GM23248 (cell line): ENCODE measurements around the gene LAMA1.

Experiments
- EZH2 ChIP-seq: fragments of 200-600 bp; sonication (generic); IDR thresholded peaks from 2 replicates; pipeline ENCODE4 v1.6.1; 2018; ENCODE audit warnings: antibody characterized with exemption, mild to moderate bottlenecking; ENCODE audit not compliant: insufficient read depth, poor library complexity, severe bottlenecking
- EZH2phosphoT487 ChIP-seq: fragments of 200-600 bp; sonication (generic); IDR thresholded peaks from 2 replicates; pipeline ENCODE4 v1.6.1; 2018; ENCODE audit warnings: antibody characterized with exemption, moderate library complexity, mild to moderate bottlenecking, low read depth; ENCODE audit not compliant: insufficient read depth

DNA sequence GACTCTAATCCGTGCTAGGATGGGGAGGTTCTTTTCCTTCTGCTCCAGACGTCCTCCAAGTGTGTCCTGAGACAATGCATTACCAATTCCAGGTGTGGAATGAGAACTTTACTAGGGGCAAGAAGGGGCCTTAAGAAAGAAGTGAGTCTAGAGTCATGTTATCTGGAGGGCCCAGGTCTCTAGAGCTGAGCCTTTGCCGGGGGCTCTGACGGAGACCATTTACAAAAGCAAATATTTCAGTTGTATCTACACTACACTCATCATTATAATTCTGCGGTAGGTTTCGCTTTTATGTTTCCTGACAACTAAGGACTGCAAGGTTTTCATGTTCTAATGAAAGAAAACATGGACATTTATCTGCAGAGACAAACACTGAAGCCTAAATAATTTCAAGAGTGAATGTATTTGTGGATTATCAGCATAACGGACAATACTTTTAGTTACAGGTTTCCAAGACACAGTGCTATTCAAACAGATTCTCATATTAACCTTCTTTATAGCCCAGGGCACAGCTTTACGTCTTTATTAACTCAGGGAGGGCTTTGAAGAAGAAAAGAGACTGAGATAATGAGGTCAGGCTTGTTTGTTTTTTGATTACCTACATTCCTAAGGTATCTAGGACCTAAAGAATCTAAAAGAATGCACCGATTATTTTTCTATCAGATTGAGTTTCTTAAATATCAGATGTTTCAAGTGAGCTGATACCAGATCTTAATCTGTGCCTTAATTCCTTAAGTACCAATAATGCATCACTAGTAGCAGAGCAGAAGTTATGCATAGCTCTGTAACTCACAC lies 15.0 kb upstream of the LAMA1 start:
- TF ChIP-seq EZH2phosphoT487 (no peak), EZH2 (no peak)
